OCI-LY3 (cell line): Measurements from ENCODE around the gene XRN1.

Source experiments
- CTCF ChIP-seq: fragments of 200-600, 300-600 bp; sonication (generic); IDR thresholded peaks from 2 replicates; pipeline ENCODE4 v1.5.1; 2014; ENCODE audit warnings: antibody characterized with exemption, low read length, low read depth
- EZH2phosphoT487 ChIP-seq: fragments of 200-600 bp; shearing (Covaris generic); IDR thresholded peaks from 2 replicates; pipeline ENCODE4 v1.6.1; 2018; ENCODE audit warnings: antibody characterized with exemption, mixed run types, low read depth

- TF ChIP-seq CTCF (no peak), EZH2phosphoT487 (no peak)
These were observed 169.4 kb downstream of the XRN1 start for GRCh38 chr3:142278451-142278850.
